ENCODE measurements around the gene R3HDM2.

R3HDM2 gene

DNA sequence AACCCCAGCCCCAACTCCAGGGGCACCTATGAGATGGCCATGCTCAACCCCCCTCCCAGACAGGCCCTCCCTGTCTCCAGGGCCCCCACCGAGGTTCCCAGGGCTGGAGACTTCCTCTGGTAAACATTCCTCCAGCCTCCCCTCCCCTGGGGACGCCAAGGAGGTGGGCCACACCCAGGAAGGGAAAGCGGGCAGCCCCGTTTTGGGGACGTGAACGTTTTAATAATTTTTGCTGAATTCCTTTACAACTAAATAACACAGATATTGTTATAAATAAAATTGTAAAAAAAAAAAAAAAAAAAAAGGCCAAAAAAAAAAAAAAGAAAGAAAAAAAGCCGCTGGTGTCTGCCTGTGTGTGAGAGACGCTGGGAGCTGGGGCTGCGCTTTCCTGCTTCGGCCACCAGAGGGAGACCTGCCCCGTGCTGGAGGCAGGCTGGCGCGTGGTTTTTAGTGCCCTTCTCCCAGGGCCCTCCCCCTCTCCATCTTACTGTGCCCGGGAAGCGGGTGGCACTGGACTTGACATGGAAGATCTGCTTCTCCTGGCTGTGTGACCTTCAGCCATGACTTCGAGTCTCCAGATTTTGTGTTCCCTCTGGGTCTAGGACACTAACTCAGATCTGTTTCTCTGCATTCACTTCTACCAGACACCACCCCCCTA, 217.7 kb downstream of the R3HDM2 start:
- Histone ChIP-seq H3K9me3 (ENCODE audit: insufficient read depth, low read depth, low read length) (no peaks in the 10 kb centered on the region), H3K9ac (ENCODE audit: low read depth, low read length, poor library complexity, severe bottlenecking) (peak overlapping the region; percentile 56), H3K4me3 (ENCODE audit: low read length, poor library complexity, severe bottlenecking) (peak overlapping the region; percentile 47), H3K36me3 (ENCODE audit: insufficient read depth, low read length) (no peaks in the 10 kb centered on the region), H4K20me1 (ENCODE audit: insufficient read depth, low read length, poor library complexity, severe bottlenecking) (no peaks in the 10 kb centered on the region), H3K4me1 (ENCODE audit: insufficient read depth, low read length, poor library complexity, severe bottlenecking) (peaks cover 9% of the 10 kb centered on the region), H3K4me2 (ENCODE audit: low read depth, low read length, poor library complexity, severe bottlenecking) (peak overlapping the region; percentile 64), H3K9me2 (replicated peaks; ENCODE audit: low read depth, low read length) (no peaks in the 10 kb centered on the region), H3F3A (ENCODE audit: low read depth) (no peaks in the 10 kb centered on the region), H3K79me2 (ENCODE audit: insufficient read depth, low read length) (no peaks in the 10 kb centered on the region), H3K27me3 (ENCODE audit: insufficient read depth, low read length, poor library complexity, severe bottlenecking) (no peaks in the 10 kb centered on the region), H2AFZ (ENCODE audit: low read length) (peak overlapping the region; percentile 78)
- no peak for TF ChIP-seq EZH2phosphoT487 (IDR thresholded peaks at IDR 0.05; ENCODE audit: borderline replicate concordance)
- TF ChIP-seq, protein P1, sequence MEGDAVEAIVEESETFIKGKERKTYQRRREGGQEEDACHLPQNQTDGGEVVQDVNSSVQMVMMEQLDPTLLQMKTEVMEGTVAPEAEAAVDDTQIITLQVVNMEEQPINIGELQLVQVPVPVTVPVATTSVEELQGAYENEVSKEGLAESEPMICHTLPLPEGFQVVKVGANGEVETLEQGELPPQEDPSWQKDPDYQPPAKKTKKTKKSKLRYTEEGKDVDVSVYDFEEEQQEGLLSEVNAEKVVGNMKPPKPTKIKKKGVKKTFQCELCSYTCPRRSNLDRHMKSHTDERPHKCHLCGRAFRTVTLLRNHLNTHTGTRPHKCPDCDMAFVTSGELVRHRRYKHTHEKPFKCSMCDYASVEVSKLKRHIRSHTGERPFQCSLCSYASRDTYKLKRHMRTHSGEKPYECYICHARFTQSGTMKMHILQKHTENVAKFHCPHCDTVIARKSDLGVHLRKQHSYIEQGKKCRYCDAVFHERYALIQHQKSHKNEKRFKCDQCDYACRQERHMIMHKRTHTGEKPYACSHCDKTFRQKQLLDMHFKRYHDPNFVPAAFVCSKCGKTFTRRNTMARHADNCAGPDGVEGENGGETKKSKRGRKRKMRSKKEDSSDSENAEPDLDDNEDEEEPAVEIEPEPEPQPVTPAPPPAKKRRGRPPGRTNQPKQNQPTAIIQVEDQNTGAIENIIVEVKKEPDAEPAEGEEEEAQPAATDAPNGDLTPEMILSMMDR (conservative IDR thresholded peaks at IDR 0.05; ENCODE audit: low read length): peak; percentile 78

DNA sequence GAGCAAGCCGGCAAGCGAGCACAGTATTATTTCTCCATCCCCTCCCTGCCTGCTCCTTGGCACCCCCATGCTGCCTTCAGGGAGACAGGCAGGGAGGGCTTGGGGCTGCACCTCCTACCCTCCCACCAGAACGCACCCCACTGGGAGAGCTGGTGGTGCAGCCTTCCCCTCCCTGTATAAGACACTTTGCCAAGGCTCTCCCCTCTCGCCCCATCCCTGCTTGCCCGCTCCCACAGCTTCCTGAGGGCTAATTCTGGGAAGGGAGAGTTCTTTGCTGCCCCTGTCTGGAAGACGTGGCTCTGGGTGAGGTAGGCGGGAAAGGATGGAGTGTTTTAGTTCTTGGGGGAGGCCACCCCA, 218.2 kb downstream of the R3HDM2 start:
- Histone ChIP-seq H2AFZ (ENCODE audit: low read length) (no peak overlapping the region), H3K4me3 (ENCODE audit: low read length, poor library complexity, severe bottlenecking) (no peak overlapping the region), H3K79me2 (ENCODE audit: insufficient read depth, low read length) (no peaks in the 10 kb centered on the region), H3K4me1 (ENCODE audit: insufficient read depth, low read length, poor library complexity, severe bottlenecking) (peaks cover 9% of the 10 kb centered on the region), H3K27me3 (ENCODE audit: insufficient read depth, low read length, poor library complexity, severe bottlenecking) (no peaks in the 10 kb centered on the region), H4K20me1 (ENCODE audit: insufficient read depth, low read length, poor library complexity, severe bottlenecking) (no peaks in the 10 kb centered on the region), H3F3A (ENCODE audit: low read depth) (no peaks in the 10 kb centered on the region), H3K4me2 (ENCODE audit: low read depth, low read length, poor library complexity, severe bottlenecking) (no peak overlapping the region), H3K9me3 (ENCODE audit: insufficient read depth, low read depth, low read length) (no peaks in the 10 kb centered on the region), H3K36me3 (ENCODE audit: insufficient read depth, low read length) (no peaks in the 10 kb centered on the region), H3K9ac (ENCODE audit: low read depth, low read length, poor library complexity, severe bottlenecking) (no peak overlapping the region), H3K9me2 (replicated peaks; ENCODE audit: low read depth, low read length) (no peaks in the 10 kb centered on the region)
- TF ChIP-seq, protein P1 (conservative IDR thresholded peaks at IDR 0.05; ENCODE audit: low read length): no peak
- TF ChIP-seq EZH2phosphoT487 (IDR thresholded peaks at IDR 0.05; ENCODE audit: borderline replicate concordance): no peak

DNA sequence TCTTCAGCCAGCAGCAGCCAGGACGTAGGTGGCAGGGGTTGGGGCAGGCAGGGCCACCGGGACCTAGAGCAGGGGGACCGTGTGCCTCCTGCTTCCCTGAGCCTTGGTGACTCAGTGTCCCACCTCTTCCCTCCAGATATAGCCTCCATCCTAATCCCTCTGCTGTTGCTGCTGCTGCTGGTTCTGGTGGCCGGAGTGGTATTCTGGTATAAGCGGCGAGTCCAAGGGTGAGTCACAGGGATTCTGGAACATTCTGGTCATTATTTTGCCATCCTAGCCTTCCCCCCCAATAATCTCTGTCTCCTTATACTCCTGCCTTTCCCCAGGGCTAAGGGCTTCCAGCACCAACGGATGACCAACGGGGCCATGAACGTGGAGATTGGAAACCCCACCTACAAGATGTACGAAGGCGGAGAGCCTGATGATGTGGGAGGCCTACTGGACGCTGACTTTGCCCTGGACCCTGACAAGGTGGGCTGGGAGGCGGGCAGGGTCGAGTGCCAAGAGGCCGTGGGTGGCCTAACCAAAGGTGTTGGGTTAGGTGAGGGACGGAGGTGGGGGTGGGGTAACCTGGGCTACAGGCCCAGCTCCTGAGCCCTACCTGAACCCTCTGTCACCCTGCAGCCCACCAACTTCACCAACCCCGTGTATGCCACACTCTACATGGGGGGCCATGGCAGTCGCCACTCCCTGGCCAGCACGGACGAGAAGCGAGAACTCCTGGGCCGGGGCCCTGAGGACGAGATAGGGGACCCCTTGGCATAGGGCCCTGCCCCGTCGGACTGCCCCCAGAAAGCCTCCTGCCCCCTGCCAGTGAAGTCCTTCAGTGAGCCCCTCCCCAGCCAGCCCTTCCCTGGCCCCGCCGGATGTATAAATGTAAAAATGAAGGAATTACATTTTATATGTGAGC, 218.8 kb downstream of the R3HDM2 start:
- no peaks in the 10 kb centered on the region for H3K9me2 ChIP-seq (replicated peaks; ENCODE audit: low read depth, low read length)
- H3K79me2 ChIP-seq (ENCODE audit: insufficient read depth, low read length): no peaks in the 10 kb centered on the region
- TF ChIP-seq EZH2phosphoT487 (IDR thresholded peaks at IDR 0.05; ENCODE audit: borderline replicate concordance): no peak
- TF ChIP-seq, protein P1 (conservative IDR thresholded peaks at IDR 0.05; ENCODE audit: low read length): no peak
- peaks cover 9% of the 10 kb centered on the region for H3K4me1 ChIP-seq (ENCODE audit: insufficient read depth, low read length, poor library complexity, severe bottlenecking)
- H4K20me1 ChIP-seq (ENCODE audit: insufficient read depth, low read length, poor library complexity, severe bottlenecking): no peaks in the 10 kb centered on the region
- no peaks in the 10 kb centered on the region for H3F3A ChIP-seq (ENCODE audit: low read depth)
- no peaks in the 10 kb centered on the region for H3K36me3 ChIP-seq (ENCODE audit: insufficient read depth, low read length)
- no peaks in the 10 kb centered on the region for H3K27me3 ChIP-seq (ENCODE audit: insufficient read depth, low read length, poor library complexity, severe bottlenecking)
- no peaks in the 10 kb centered on the region for H3K9me3 ChIP-seq (ENCODE audit: insufficient read depth, low read depth, low read length)
- H3K4me3 ChIP-seq (ENCODE audit: low read length, poor library complexity, severe bottlenecking): no peak overlapping the region
- H3K4me2 ChIP-seq (ENCODE audit: low read depth, low read length, poor library complexity, severe bottlenecking): no peak overlapping the region
- no peak overlapping the region for H2AFZ ChIP-seq (ENCODE audit: low read length)
- no peak overlapping the region for H3K9ac ChIP-seq (ENCODE audit: low read depth, low read length, poor library complexity, severe bottlenecking)
